Measurements from ENCODE around the gene ECT2L.

DNA sequence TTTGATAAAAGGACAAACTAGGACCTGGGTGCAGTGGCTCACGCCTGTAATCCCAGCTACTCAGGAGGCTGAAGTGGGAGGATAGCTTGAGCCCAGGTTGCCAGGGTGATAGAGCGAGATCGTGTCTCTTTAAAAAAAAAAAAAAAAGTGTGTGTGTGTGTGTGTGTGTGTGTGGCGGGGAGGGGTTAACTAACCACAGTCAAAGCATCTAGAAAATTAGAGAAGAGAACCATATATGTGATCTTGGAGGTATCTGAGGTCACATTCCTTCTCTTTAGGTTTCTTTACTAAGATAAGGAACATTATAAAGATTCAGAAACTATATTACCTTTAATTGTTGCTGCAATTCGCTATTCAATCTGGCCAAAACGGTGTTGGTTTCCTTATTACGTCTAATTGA, 111.3 kb downstream of the ECT2L start:
- TF ChIP-seq POLR2A (IDR thresholded peaks at IDR 0.05; ENCODE audit: low read depth, low read length), result no peak
- TF ChIP-seq, protein P1, sequence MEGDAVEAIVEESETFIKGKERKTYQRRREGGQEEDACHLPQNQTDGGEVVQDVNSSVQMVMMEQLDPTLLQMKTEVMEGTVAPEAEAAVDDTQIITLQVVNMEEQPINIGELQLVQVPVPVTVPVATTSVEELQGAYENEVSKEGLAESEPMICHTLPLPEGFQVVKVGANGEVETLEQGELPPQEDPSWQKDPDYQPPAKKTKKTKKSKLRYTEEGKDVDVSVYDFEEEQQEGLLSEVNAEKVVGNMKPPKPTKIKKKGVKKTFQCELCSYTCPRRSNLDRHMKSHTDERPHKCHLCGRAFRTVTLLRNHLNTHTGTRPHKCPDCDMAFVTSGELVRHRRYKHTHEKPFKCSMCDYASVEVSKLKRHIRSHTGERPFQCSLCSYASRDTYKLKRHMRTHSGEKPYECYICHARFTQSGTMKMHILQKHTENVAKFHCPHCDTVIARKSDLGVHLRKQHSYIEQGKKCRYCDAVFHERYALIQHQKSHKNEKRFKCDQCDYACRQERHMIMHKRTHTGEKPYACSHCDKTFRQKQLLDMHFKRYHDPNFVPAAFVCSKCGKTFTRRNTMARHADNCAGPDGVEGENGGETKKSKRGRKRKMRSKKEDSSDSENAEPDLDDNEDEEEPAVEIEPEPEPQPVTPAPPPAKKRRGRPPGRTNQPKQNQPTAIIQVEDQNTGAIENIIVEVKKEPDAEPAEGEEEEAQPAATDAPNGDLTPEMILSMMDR (IDR thresholded peaks at IDR 0.05; ENCODE audit: extremely low read depth in 1 of 2, insufficient read depth in 1 of 2, low read depth in 1 of 2, low read length in 2 of 2), result no peak
- no peak for TF ChIP-seq EZH2 (IDR thresholded peaks at IDR 0.05; ENCODE audit: borderline replicate concordance, low read depth, low read length, severe bottlenecking)
- no peak for TF ChIP-seq POLR2AphosphoS5 (IDR thresholded peaks at IDR 0.05; ENCODE audit: insufficient read depth, low read depth, low read length)

Measured in endothelial cell of umbilical vein (primary cell).